ENCODE results near the gene NRXN3.

NRXN3 gene

DNA sequence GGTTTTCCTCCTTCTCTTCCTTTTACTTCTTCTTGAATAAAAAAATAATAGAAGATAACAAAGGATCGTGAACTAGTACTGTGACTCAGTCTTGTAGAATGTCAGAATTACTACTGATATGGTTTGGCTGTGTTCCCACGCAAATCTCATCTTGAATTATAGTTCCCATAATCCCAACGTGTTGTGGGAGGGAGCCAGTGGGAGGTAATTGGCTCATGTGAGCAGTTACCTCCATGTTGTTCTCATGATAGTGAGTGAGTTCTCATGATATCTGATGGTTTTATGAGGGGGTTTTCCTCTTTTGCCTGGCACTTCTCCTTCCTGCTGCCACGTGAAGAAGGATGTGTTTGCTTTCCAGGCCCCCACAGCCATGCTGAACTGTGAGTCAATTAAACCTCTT, 1491.6 kb downstream of the NRXN3 start:
- no peak overlapping the region for H3K4me3 ChIP-seq (ENCODE audit: low read depth in 1 of 2, low read length in 2 of 2)
- no peaks in the 10 kb centered on the region for H3K36me3 ChIP-seq (ENCODE audit: insufficient read depth, low read length)
- no peak overlapping the region for H3K9ac ChIP-seq (ENCODE audit: low read length)
- no peak overlapping the region for H3K27ac ChIP-seq (ENCODE audit: low read depth, low read length)
- H3K4me1 ChIP-seq (ENCODE audit: insufficient read depth, low read length), result no peaks in the 10 kb centered on the region
- H3K9me3 ChIP-seq (ENCODE audit: low read length), result no peaks in the 10 kb centered on the region
- H3K27me3 ChIP-seq (ENCODE audit: control insufficient read depth in 1 of 2, insufficient read depth in 2 of 2, low read length in 2 of 2), result no peaks in the 10 kb centered on the region

DNA sequence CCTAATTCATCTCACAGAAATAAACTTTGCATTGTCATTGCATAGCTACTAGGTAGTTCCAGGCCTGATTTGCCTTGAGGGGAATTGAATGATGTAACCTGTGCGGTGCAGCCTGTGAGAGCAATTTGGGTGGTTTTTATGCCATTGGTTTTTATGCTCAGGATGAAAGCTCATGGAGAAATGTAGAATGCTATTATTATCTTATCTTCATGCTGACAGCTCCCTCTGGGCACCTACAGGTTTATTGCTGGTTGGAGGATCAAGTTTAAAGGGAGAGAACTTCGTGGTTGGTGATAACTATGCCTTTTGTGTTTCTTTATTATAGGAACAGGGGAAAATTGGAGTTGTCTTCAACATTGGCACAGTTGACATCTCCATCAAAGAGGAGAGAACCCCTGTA, 1493.3 kb downstream of the NRXN3 start:
- Histone ChIP-seq H3K27me3 (ENCODE audit: control insufficient read depth in 1 of 2, insufficient read depth in 2 of 2, low read length in 2 of 2) (no peaks in the 10 kb centered on the region), H3K9me3 (ENCODE audit: low read length) (no peaks in the 10 kb centered on the region), H3K4me1 (ENCODE audit: insufficient read depth, low read length) (no peaks in the 10 kb centered on the region), H3K4me3 (ENCODE audit: low read depth in 1 of 2, low read length in 2 of 2) (no peak overlapping the region), H3K9ac (ENCODE audit: low read length) (no peak overlapping the region), H3K36me3 (ENCODE audit: insufficient read depth, low read length) (no peaks in the 10 kb centered on the region), H3K27ac (ENCODE audit: low read depth, low read length) (no peak overlapping the region)

DNA sequence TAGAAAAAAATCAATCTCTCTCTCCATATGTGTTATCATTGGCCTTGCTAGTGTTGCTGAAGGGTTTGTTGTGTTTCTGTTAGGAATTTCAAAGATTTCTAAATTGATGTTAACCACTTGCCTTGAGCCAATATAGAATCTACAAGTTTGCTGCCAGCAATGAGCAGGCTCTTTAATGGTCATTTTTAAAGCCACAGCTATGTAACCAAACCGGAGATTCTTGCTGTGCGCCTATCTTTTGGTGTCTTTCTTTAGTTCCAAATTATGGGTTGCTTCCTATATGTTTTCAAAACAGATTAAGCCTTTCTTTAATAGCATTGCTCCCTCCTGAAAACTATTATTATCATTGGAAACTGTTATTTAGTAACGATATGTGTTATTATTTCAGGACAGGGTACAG, 1495.4 kb downstream of the NRXN3 start:
- H3K9ac ChIP-seq (ENCODE audit: low read length), result no peak overlapping the region
- no peak overlapping the region for H3K27ac ChIP-seq (ENCODE audit: low read depth, low read length)
- no peak overlapping the region for H3K4me3 ChIP-seq (ENCODE audit: low read depth in 1 of 2, low read length in 2 of 2)
- H3K4me1 ChIP-seq (ENCODE audit: insufficient read depth, low read length), result no peaks in the 10 kb centered on the region
- H3K9me3 ChIP-seq (ENCODE audit: low read length), result no peaks in the 10 kb centered on the region
- no peaks in the 10 kb centered on the region for H3K27me3 ChIP-seq (ENCODE audit: control insufficient read depth in 1 of 2, insufficient read depth in 2 of 2, low read length in 2 of 2)
- H3K36me3 ChIP-seq (ENCODE audit: insufficient read depth, low read length), result no peaks in the 10 kb centered on the region

DNA sequence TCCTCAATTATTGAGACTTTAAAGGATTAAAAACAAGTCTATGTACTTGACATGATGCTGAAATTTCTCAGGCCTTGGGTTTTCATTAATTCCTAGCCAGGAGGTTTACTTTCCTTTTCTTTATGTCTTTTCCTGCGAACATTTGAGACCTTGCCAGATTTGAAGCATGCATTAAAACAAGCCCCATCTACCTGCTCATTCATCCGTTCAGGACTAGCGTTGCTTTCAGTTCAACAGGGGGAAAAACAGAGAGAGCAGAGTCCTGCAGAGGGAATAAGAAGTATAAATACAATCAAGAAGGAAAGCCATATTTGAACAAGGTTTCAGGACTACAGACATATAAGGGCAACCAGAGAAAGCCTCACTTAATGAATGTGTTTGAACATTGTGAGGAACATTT, 1498.8 kb downstream of the NRXN3 start:
- H3K9ac ChIP-seq (ENCODE audit: low read length), result no peak overlapping the region
- no peaks in the 10 kb centered on the region for H3K9me3 ChIP-seq (ENCODE audit: low read length)
- H3K4me1 ChIP-seq (ENCODE audit: insufficient read depth, low read length), result no peaks in the 10 kb centered on the region
- no peak overlapping the region for H3K4me3 ChIP-seq (ENCODE audit: low read depth in 1 of 2, low read length in 2 of 2)
- H3K36me3 ChIP-seq (ENCODE audit: insufficient read depth, low read length), result no peaks in the 10 kb centered on the region
- H3K27ac ChIP-seq (ENCODE audit: low read depth, low read length), result no peak overlapping the region
- no peaks in the 10 kb centered on the region for H3K27me3 ChIP-seq (ENCODE audit: control insufficient read depth in 1 of 2, insufficient read depth in 2 of 2, low read length in 2 of 2)

DNA sequence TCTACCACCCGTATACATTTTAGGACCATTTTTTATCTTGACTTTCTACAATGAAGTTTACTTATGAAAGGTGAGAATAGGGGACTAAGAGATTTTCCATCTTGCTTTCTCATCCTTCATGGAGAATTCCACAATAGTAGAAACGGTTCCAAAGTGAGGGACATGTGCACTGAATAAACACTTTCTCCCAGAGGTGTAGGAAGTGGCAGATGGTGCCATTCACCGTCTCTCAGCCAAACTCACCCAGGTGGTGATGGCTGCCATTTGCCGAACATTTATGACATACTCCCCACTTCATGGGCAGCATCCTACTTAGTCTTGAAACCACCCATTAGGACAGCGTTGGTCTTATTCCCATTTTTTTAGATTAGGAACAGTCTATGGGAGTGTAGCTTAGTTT, 1500.6 kb downstream of the NRXN3 start:
- H3K9me3 ChIP-seq (ENCODE audit: low read length), result no peaks in the 10 kb centered on the region
- H3K4me3 ChIP-seq (ENCODE audit: low read depth in 1 of 2, low read length in 2 of 2), result no peak overlapping the region
- H3K9ac ChIP-seq (ENCODE audit: low read length), result no peak overlapping the region
- no peaks in the 10 kb centered on the region for H3K27me3 ChIP-seq (ENCODE audit: control insufficient read depth in 1 of 2, insufficient read depth in 2 of 2, low read length in 2 of 2)
- H3K4me1 ChIP-seq (ENCODE audit: insufficient read depth, low read length), result no peaks in the 10 kb centered on the region
- H3K27ac ChIP-seq (ENCODE audit: low read depth, low read length), result no peak overlapping the region
- H3K36me3 ChIP-seq (ENCODE audit: insufficient read depth, low read length), result no peaks in the 10 kb centered on the region

DNA sequence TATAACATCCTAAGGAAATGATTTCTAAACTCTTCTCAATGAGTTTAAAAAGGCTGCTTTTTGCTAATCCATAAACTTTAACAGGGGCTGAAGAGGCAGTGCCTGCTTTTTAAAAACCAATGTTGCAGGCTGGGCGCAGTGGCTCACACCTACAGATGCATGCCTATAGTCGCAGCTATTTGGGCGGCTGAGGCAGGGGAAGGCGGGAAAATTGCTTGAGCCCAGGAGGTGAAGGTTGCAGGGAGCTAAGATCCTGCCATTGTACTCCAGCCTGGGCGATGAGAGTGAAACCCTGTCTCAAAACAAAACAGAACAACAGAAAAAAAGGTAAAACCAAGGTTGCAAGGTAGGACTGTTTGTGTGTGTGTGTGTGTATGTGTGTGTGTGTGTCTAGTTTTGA, 1509.9 kb downstream of the NRXN3 start:
- H3K27me3 ChIP-seq (ENCODE audit: control insufficient read depth in 1 of 2, insufficient read depth in 2 of 2, low read length in 2 of 2), result no peaks in the 10 kb centered on the region
- no peaks in the 10 kb centered on the region for H3K36me3 ChIP-seq (ENCODE audit: insufficient read depth, low read length)
- no peak overlapping the region for H3K9ac ChIP-seq (ENCODE audit: low read length)
- no peaks in the 10 kb centered on the region for H3K9me3 ChIP-seq (ENCODE audit: low read length)
- H3K27ac ChIP-seq (ENCODE audit: low read depth, low read length), result no peak overlapping the region
- no peaks in the 10 kb centered on the region for H3K4me1 ChIP-seq (ENCODE audit: insufficient read depth, low read length)
- no peak overlapping the region for H3K4me3 ChIP-seq (ENCODE audit: low read depth in 1 of 2, low read length in 2 of 2)

DNA sequence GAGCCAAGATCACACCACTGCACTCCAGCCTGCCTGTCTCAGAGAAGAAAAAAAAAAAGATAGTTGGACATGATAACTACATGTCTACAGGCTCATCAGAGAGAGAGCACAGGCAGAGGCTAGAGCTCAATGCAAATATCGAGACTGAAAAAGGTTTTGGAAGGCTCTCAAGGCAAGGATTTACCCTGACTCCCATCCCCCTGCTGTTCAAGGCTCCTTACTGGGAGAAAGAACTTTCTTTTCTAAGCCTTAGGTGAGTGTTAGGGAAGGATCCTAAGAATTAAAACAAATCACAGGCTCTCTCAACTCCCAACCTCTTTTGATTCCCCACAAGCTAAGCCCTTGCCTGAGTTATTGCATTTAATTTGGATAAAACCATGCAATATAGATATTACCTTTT, 1516.0 kb downstream of the NRXN3 start:
- no peak overlapping the region for H3K4me3 ChIP-seq (ENCODE audit: low read depth in 1 of 2, low read length in 2 of 2)
- H3K9me3 ChIP-seq (ENCODE audit: low read length), result no peaks in the 10 kb centered on the region
- H3K4me1 ChIP-seq (ENCODE audit: insufficient read depth, low read length), result no peaks in the 10 kb centered on the region
- H3K27ac ChIP-seq (ENCODE audit: low read depth, low read length), result no peak overlapping the region
- H3K27me3 ChIP-seq (ENCODE audit: control insufficient read depth in 1 of 2, insufficient read depth in 2 of 2, low read length in 2 of 2), result no peaks in the 10 kb centered on the region
- no peak overlapping the region for H3K9ac ChIP-seq (ENCODE audit: low read length)
- no peaks in the 10 kb centered on the region for H3K36me3 ChIP-seq (ENCODE audit: insufficient read depth, low read length)

DNA sequence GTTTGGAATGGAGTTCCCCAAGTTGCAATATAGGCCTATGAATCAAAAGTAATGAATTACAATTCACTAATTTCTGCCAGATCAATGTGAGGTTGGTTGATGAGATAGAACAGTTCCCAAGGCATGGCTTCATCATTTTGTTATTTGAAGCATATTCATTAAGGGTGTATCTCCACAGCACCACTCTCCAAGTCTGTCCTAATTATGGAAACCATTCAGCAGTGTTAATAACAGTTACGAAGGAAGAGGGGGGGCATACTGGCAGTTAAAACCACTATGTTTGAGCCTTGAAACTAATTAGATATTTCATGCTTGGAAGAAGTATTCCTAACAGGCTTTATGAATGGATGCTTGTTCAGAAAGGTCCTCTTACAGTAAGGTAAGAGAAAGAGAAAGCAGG, 1520.8 kb downstream of the NRXN3 start:
- no peak overlapping the region for H3K9ac ChIP-seq (ENCODE audit: low read length)
- no peaks in the 10 kb centered on the region for H3K27me3 ChIP-seq (ENCODE audit: control insufficient read depth in 1 of 2, insufficient read depth in 2 of 2, low read length in 2 of 2)
- no peaks in the 10 kb centered on the region for H3K36me3 ChIP-seq (ENCODE audit: insufficient read depth, low read length)
- H3K27ac ChIP-seq (ENCODE audit: low read depth, low read length), result no peak overlapping the region
- H3K4me1 ChIP-seq (ENCODE audit: insufficient read depth, low read length), result no peaks in the 10 kb centered on the region
- H3K4me3 ChIP-seq (ENCODE audit: low read depth in 1 of 2, low read length in 2 of 2), result no peak overlapping the region
- no peaks in the 10 kb centered on the region for H3K9me3 ChIP-seq (ENCODE audit: low read length)

DNA sequence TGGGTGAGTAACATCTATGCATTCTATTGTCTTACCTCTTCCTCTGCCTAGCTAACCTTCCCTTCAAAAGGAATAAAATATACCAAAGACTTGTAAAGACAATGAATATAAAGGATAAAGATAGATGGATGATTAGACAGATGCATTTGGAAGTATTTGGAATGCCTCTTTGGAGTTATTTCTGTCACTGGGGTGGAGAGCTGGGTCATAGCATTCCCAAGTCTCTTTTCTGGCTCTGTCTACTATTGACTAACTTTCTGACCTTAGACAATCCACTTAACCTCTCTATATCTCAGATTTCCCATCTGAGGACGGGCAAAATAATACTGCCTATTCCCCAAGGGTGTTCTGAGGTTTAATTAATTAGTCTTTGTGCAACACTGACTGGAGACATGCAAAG, 1523.8 kb downstream of the NRXN3 start:
- Histone ChIP-seq H3K27me3 (ENCODE audit: control insufficient read depth in 1 of 2, insufficient read depth in 2 of 2, low read length in 2 of 2) (no peaks in the 10 kb centered on the region), H3K36me3 (ENCODE audit: insufficient read depth, low read length) (no peaks in the 10 kb centered on the region), H3K9ac (ENCODE audit: low read length) (no peak overlapping the region), H3K27ac (ENCODE audit: low read depth, low read length) (no peak overlapping the region), H3K4me3 (ENCODE audit: low read depth in 1 of 2, low read length in 2 of 2) (no peak overlapping the region), H3K9me3 (ENCODE audit: low read length) (no peaks in the 10 kb centered on the region), H3K4me1 (ENCODE audit: insufficient read depth, low read length) (peaks cover 12% of the 10 kb centered on the region)

DNA sequence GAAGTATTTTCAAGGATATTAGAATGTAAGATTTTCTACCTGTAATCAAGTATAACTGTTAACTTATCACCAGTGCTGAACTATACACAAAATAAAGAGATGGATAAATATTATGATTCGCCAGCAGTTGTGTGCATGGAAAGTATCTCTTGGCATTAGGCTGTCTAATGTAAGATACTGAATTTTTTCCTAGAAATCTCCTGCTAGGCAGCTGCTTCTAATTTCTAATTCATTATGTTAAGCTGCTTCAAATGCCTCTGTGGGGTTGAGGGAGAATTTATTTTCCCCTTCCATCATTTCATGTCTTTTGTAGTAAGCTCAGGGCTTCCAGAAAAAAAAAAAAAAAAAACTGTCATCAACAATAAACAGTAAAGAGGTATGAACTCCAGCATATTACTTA, 1525.1 kb downstream of the NRXN3 start:
- Histone ChIP-seq H3K36me3 (ENCODE audit: insufficient read depth, low read length) (no peaks in the 10 kb centered on the region), H3K4me3 (ENCODE audit: low read depth in 1 of 2, low read length in 2 of 2) (no peak overlapping the region), H3K27me3 (ENCODE audit: control insufficient read depth in 1 of 2, insufficient read depth in 2 of 2, low read length in 2 of 2) (no peaks in the 10 kb centered on the region), H3K27ac (ENCODE audit: low read depth, low read length) (no peak overlapping the region), H3K4me1 (ENCODE audit: insufficient read depth, low read length) (peaks cover 20% of the 10 kb centered on the region), H3K9ac (ENCODE audit: low read length) (no peak overlapping the region), H3K9me3 (ENCODE audit: low read length) (no peaks in the 10 kb centered on the region)

DNA sequence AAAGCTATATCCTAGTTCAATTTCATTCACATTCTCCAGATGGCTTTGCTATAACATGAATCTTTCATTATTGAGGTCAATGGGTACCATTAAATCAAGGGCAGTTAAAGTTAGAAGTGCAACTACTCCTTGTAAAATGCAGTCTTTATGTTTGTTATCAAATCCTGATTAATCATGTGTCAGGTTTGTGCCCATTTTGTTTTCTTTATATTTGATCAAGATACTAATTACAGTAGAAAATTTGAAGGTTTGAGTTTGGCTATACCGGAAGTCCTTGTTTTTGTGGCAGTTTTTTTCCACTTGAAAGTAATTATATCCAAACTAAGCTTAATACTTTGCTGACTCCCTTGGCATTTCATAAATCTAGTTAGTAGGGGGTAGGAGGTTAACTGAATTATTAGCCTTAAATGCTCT, 1528.1 kb downstream of the NRXN3 start:
- Histone ChIP-seq H3K36me3 (ENCODE audit: insufficient read depth, low read length) (no peaks in the 10 kb centered on the region), H3K9ac (ENCODE audit: low read length) (no peak overlapping the region), H3K4me3 (ENCODE audit: low read depth in 1 of 2, low read length in 2 of 2) (no peak overlapping the region), H3K27ac (ENCODE audit: low read depth, low read length) (no peak overlapping the region), H3K27me3 (ENCODE audit: control insufficient read depth in 1 of 2, insufficient read depth in 2 of 2, low read length in 2 of 2) (no peaks in the 10 kb centered on the region), H3K9me3 (ENCODE audit: low read length) (no peaks in the 10 kb centered on the region), H3K4me1 (ENCODE audit: insufficient read depth, low read length) (peaks cover 23% of the 10 kb centered on the region)

DNA sequence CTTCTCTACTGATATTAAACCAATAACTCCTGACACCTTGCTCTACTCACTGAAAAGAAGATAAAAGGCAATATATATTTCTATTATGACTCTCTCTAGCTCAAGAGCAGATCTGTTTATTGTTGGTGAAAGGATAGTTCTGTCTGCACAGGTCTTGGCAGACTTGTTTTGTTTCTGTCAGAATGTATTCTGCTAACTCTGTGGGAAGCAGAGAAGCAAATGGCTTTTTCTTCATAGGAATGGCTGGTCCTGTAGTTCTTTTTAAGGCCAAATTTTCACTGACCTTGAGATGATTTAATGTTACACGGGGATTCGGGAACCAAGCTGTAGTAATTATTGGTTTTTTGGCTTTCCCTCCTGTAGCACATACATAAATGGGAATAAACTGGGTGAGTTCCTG, 1529.0 kb downstream of the NRXN3 start:
- Histone ChIP-seq H3K36me3 (ENCODE audit: insufficient read depth, low read length) (no peaks in the 10 kb centered on the region), H3K9me3 (ENCODE audit: low read length) (no peaks in the 10 kb centered on the region), H3K4me3 (ENCODE audit: low read depth in 1 of 2, low read length in 2 of 2) (no peak overlapping the region)

More for the DNA sequence above, 1529.0 kb downstream of the NRXN3 start:
- H3K4me1 ChIP-seq (ENCODE audit: insufficient read depth, low read length), result peaks cover 30% of the 10 kb centered on the region
- no peak overlapping the region for H3K27ac ChIP-seq (ENCODE audit: low read depth, low read length)
- H3K9ac ChIP-seq (ENCODE audit: low read length), result no peak overlapping the region
- no peaks in the 10 kb centered on the region for H3K27me3 ChIP-seq (ENCODE audit: control insufficient read depth in 1 of 2, insufficient read depth in 2 of 2, low read length in 2 of 2)

Measured in muscle layer of colon (tissue), 2 donors.